HuH-7 (cell line): ENCODE data around the gene P3H4.
A peak's percentile ranks its signal among the peaks of the same experiment; 100 is the strongest.
"Not testable (repeated sequence)": the region's sequence is repeated elsewhere in the genome, so short reads cannot be mapped to it uniquely, and the experiment has no call there.

Experiments
- DNase-seq: peaks from one replicate; pipeline ENCODE4 v3.0.0; 2011; ENCODE audit warnings: low spot score

Gene P3H4

GRCh38 chr17:41793784-41794539 lies 17.8 kb downstream of the P3H4 start:
- no peak for DNase-seq

DNA sequence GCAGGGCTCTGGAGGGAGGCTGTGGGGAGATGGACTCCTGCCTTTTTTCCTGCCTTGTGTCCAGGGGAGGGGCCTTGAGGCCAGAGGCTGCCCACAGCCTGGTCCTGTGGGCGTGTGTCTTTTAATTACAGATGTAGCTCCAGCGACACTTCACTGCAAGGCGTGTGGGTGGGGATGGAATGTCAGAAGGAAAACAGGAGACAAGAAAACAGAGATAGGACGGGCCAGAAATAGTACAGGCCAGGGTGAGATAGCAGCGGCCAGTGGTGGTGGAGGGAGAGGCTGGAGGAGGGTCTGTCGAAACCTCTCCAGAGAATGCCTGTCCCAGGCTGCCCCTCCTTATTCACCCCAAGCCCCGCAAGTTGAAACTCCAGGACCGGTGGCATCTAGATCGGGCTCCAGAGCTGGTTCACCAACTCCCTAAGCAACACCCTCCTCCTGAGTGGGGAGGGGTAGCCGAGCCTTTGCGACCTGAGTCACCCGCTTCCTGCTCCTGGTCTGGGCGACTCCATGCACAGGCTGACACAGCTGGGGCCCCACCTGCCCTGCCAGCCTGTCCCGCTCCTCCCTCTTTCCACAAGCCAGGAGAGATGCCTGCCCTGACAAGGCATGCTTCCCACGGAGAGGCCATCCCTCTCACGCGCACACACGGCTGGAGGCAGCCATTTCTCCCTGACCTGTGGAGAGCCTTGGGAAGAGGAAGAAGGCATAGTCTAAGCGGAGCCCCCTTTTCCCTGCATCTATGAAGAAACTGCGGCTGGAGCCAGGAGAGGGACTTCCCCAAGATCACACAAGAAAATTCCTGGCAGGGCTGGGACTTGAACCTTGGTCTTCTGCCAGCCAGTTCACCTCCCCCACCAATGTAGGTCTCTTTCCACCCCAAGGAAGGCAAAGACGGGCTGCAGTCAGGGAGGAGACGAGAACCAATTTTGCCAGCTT lies 18.6 kb downstream of the P3H4 start:
- DNase-seq: peak; percentile 58

GRCh38 chr17:41787021-41787418 lies 24.7 kb downstream of the P3H4 start:
- no peak for DNase-seq

GRCh38 chr17:41786227-41787020 lies 25.3 kb downstream of the P3H4 start, which contains the start of gene JUP:
Gene JUP (minus strand): TSS chr17:41786711. CDS start chr17:41771854, 14,857 bp downstream.
- peak; percentile 99 for DNase-seq

DNA sequence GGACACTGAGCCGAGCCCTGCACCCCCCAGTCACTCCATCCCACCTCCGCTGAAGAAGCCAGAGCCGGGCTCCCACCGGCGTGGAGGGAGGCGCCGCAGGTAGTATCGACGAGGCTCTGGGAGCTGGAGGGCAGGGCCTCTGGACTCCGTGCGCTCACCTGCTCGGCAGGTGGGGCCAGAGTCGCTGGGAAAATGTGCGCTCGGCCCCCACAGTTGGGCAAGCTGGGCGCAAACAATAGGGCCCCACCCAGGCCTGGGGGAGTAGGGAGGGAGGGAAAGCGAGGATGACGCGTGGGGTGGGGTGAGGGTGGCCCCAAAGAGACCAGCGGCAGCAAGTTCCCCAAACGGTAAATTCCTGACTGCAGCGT lies 25.9 kb downstream of the P3H4 start:
- no peak for DNase-seq

- DNase-seq: no peak
Observed at GRCh38 chr17:41785091-41785858, 26.5 kb downstream of the P3H4 start.

DNA sequence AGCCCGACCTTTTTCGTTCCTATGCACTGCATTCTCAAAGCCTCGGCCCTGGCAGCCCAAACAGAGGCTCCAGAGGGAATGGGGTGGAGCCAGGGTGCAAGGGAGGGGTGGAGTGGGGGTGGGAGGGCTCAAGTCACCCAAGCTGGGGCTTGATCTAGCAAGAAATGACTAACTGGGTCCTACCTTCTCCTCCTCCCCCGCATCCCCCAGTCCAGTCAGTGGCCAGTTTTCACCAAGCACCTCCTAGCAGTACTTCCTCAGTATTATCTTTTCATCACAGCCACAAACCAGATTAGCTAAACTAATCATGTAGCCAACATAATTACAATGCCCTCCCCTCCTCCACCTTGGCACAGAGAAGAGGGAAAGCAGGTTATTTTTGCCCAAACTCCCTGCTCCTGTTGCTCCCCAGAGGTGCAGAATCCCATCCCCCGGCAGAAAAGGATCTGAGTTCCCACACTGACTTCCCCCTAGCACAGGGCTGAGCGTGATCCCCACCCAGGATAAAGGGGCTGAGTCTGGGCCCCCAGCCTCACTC lies 27.5 kb downstream of the P3H4 start:
- no peak for DNase-seq

GRCh38 chr17:41782142-41782541 lies 29.6 kb downstream of the P3H4 start:
- DNase-seq: no peak

DNA sequence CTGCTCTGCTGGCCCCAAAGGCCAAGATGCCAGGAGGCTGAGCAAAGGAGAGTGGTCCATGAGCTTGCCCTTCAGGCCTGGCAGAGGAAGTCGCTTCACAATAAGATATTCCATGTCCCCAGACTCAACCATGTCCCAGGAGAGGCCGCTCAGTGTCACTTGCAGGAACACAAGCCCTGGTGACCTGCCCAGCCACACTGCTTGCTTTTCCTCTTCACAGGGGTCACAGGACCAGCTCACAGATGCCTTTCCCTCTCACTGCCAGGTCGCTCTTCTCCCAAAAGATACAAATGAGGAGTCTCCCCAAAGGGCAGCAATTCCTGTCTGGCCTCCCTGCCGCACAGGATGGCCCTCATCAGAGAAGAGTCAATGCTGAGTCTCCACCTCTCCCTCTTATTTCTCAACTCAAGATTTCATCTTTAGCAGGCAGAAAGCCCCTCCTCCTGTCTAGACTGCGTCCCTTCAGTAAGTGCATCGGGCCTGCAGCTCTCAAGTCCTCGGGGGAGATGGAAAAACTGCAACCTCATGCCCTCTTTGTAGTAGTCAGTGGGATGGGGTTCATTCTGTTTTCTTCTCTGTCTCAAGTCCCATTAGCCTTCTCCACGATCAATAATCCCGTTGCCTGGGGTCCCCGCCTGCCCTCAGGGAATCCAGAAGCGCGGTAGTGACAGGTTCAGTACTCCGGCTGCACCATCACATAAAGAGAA lies 30.2 kb downstream of the P3H4 start:
- no peak for DNase-seq

DNA sequence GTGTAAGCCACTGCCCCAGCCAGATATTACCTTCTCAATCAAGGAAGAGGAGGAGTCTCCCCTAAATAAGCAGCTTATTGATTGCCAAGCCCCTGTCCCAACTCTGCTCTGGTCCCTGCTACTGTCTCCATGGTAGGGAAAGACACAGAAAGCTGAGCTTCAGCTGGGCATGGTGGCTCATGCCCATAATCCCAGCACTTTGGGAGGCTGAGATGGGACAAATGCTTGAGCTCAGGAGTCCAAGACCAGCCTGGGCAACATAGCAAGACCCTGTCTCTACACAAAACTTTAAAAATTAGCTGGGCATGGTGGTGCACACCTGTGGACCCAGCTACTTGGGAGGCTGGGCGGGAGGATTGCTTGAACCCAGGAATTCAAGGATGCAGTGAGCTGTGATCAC lies 31.8 kb downstream of the P3H4 start:
- DNase-seq: no peak

GRCh38 chr17:41777574-41778188 lies 34.1 kb downstream of the P3H4 start:
- DNase-seq: peak; percentile 68

- DNase-seq: no peak
Observed at GRCh38 chr17:41777157-41777573, 34.6 kb downstream of the P3H4 start.

- not testable (repeated sequence) for DNase-seq
Observed at GRCh38 chr17:41776262-41776900, 35.4 kb downstream of the P3H4 start.

DNA sequence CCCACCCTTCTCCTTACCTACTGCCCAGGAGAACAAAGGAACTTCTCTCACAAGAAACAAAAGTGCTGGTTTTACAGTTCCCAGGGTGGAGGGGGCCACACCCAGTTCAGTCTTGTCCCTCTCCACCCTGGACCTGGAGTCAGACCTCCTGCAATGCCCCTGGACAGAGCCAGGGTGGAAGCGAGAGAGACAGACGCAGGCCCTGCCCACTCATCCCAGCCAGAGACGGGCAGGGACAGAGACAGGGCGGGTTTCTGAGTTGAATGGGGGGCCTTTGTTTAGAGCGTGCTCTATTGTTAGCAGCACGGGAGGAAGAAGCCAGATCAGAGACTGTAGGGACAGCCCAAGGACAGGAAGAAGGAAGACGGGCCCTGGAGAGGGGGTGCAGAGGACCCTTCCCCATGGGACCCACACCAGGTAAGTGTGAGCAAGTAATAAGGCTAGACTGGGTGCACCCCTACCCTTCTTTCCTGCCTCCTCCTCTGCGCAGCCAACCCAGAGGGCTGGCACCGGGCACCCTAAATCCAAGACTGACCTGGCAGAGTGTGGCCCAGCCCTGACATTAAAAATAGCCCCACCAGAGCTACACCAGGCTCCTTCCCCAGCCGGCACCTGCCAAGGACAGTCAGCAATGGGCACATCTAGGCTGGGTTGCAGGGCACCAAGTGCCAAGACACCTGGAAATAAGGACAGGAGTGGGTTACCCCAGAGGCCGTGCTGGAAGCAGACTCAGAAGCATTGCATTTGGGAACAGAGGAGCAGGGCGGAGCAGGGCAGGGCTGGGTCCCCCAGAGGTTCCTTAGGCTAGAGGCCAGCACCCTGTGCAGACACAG lies 36.1 kb downstream of the P3H4 start:
- no peak for DNase-seq

DNA sequence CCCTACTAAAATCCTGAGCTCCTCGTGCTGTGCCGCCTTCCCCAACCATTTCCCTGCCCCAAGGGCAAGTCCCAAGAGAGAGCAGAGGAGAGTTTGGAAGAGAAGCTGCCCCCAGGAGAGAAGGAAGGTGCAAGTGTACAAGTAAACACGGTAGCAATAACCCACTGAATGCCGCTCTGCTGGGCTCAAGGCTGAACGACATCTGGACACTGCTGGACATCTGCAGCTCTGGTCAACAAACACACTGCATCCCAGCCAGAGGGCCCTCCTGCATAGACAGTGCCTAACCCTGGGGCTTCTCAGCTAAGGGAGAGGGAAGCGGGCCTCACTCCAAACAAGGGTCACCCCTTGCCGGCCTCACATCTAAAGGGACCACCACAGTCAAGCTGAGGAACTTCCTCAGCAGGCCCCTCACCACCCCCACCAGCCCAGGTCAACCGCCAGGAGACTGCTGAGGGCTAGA lies 38.0 kb downstream of the P3H4 start:
- DNase-seq: no peak

GRCh38 chr17:41773190-41773588 lies 38.6 kb downstream of the P3H4 start:
- DNase-seq: peak; percentile 83

GRCh38 chr17:41772586-41773189 lies 39.1 kb downstream of the P3H4 start:
- peak; percentile 55 for DNase-seq

DNA sequence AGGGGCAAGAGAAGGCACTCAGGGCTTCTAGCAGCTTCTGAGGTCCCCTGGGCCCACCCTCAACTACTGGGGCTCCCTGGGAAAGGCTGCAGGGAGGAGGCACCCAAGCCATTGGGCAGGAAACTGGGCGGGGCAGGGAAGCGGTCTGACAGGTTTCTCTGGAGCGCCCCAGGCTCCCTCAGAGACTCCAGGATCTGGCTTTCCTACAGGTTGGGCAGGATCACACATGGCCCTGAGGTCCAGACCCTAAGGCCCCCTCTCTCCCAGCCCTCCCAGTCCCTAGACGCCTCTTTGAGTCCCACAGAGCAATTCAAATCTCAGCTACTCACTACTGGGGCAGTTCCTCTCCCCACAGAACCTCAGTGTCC lies 39.5 kb downstream of the P3H4 start:
- no peak for DNase-seq
